Measurements from ENCODE around the gene NELFA.
A peak's percentile ranks its signal among the peaks of the same experiment; 100 is the strongest.

The NELFA gene

DNA sequence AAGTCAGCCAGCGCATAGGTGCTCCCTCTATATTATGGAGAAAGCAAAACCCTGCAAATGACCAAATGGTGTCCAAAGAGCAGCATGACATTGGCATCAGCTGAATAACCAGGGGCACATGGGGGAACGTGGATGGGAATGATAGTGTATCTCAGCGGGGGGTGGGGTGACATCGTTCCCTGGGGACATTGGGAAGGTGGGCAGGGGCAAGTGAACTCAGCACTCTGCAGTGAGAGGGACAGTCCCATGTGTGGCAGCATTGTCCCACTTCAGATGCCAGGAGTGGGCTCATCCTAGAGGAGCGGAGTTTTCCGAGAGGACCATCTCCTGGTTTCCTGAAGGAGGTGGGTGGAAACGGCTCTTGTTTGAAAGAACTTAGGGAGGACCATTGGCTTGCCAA lies 64.8 kb downstream of the NELFA start:
- TF ChIP-seq, protein P1, sequence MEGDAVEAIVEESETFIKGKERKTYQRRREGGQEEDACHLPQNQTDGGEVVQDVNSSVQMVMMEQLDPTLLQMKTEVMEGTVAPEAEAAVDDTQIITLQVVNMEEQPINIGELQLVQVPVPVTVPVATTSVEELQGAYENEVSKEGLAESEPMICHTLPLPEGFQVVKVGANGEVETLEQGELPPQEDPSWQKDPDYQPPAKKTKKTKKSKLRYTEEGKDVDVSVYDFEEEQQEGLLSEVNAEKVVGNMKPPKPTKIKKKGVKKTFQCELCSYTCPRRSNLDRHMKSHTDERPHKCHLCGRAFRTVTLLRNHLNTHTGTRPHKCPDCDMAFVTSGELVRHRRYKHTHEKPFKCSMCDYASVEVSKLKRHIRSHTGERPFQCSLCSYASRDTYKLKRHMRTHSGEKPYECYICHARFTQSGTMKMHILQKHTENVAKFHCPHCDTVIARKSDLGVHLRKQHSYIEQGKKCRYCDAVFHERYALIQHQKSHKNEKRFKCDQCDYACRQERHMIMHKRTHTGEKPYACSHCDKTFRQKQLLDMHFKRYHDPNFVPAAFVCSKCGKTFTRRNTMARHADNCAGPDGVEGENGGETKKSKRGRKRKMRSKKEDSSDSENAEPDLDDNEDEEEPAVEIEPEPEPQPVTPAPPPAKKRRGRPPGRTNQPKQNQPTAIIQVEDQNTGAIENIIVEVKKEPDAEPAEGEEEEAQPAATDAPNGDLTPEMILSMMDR (conservative IDR thresholded peaks at IDR 0.05; ENCODE audit: control insufficient read depth, insufficient read depth, low read depth, low read length), result no peak
- H3K4me3 ChIP-seq (ENCODE audit: control insufficient read depth, low read depth, low read length), result no peak overlapping the region
- DNase-seq (ENCODE audit: low read depth), result no peak

DNA sequence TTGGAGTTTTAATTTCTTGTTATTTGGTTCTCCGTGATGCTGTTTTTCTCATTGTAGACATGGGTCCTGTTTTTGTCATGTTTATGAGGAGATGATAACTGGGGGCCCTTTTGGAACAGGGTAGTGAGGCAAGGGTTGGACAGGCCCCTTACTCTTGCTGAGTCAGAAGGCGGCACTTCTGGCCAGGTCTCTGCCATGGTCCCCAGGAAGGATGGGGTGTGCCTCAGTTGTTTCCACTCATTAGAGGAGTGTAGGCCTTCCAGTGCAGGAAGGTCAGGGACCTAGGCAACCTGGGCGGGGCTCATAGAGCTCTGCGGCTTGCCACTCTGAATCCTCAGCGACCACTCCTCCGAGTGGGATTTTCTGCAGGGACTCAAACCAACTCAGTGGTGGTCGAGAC lies 68.2 kb downstream of the NELFA start:
- DNase-seq (ENCODE audit: low read depth), result no peak
- H3K4me3 ChIP-seq (ENCODE audit: control insufficient read depth, low read depth, low read length), result peak overlapping the region; percentile 6
- TF ChIP-seq, protein P1 (conservative IDR thresholded peaks at IDR 0.05; ENCODE audit: control insufficient read depth, insufficient read depth, low read depth, low read length), result no peak

DNA sequence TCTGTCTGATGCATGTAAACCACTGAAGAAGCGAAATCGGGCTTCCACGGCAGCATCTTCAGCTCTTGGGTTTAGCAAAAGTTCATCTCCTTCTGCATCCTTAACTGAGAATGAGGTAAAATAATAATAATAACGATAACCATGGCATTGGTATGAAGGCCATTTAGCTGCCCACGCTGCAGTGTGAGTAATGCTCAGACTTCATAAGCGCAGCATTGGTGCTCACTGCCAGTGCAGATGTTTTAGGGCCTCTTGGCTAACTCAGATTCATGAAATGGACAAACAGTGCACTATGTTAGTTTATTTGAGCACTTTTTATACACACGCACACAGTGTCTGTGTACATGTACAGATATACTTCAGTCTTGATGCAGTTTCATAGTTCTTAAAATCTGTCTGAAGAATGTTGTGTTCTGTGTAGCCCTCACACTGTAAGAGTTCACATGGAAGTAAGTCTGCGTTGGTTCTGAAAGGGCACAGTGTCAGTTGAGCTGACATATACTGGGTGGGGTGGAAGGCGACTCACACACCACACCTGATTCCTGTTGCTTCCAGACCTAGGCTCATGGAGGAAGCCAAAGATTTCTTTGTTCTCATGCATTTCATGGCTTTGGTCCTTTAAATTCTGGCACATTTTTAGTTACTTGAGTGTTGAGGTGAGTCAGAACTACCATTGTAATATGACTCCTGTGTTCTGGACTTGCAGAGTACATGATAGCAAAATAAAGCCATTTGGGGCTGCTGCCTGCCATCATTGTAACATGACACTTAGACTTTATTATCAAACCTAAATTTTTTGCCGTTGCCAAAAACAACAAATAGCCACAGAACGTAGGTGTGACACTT lies 68.9 kb downstream of the NELFA start:
- TF ChIP-seq, protein P1 (conservative IDR thresholded peaks at IDR 0.05; ENCODE audit: control insufficient read depth, insufficient read depth, low read depth, low read length), result no peak
- DNase-seq (ENCODE audit: low read depth), result peak; percentile 94
- H3K4me3 ChIP-seq (ENCODE audit: control insufficient read depth, low read depth, low read length), result peak overlapping the region; percentile 6

DNA sequence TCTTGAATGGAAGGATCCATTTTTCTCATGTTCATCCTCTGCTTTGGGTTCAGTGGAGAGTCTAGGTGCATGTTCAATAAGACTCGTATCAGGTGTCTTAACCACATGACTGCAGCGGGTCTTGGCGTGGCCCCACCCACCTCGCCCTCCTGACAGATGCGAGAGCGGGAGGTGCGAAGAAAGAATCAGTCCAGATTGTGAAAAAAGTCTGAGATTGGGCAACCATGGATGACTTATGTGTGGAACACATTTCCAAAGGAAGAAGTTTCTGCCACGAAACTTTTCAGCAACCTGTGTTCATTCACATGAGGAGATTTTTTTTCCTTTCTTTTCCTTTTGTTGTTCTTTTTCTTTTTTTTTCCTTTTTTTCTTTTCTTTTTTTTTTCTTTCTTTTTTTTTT lies 70.7 kb downstream of the NELFA start:
- TF ChIP-seq, protein P1 (conservative IDR thresholded peaks at IDR 0.05; ENCODE audit: control insufficient read depth, insufficient read depth, low read depth, low read length), result no peak
- no peak overlapping the region for H3K4me3 ChIP-seq (ENCODE audit: control insufficient read depth, low read depth, low read length)
- DNase-seq (ENCODE audit: low read depth), result peak; percentile 49

DNA sequence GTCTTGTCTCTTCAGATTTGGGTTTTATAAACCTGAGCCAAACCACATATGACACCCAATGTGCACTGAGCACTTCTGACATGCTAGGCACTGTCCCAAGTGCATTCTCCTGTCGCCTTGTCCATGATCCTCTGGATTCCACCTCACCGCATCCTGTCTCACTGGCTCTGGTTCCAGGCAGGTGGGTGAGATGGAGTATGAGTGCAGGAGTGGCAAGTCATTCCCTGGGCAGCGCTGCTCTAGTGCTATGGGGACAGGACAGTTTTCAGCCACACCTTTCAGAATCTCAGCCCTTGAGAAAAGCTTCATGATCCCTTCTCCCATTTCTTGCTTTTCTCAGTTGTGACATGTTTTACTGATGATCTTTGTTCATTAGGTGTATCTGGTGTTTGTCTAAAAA lies 71.2 kb downstream of the NELFA start:
- TF ChIP-seq, protein P1 (conservative IDR thresholded peaks at IDR 0.05; ENCODE audit: control insufficient read depth, insufficient read depth, low read depth, low read length), result no peak
- DNase-seq (ENCODE audit: low read depth), result no peak
- no peak overlapping the region for H3K4me3 ChIP-seq (ENCODE audit: control insufficient read depth, low read depth, low read length)

DNA sequence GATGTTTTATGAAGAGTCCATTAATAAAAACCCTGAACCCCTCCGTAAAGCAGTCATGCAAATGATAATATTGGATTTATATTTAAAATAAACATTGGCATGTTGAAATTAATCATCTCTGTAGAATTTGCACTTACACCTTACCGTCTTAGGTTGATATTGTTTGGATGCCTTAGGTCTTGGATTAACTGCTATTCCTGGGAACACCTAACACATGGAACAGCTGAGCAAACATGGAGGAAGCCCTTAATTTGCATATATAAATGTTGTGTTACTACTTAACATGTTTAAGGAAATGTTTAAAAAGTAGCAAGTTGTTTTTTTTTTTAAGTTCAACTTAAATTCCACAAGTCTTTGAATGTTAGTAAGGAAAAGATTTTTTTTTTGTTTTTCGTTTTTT lies 75.1 kb downstream of the NELFA start:
- no peak overlapping the region for H3K4me3 ChIP-seq (ENCODE audit: control insufficient read depth, low read depth, low read length)
- DNase-seq (ENCODE audit: low read depth), result no peak
- TF ChIP-seq, protein P1 (conservative IDR thresholded peaks at IDR 0.05; ENCODE audit: control insufficient read depth, insufficient read depth, low read depth, low read length), result no peak

Measured in fibroblast of mammary gland (primary cell).